HG02571 (cell line): ENCODE data around the gene OXTR.

Experiments used
- ATAC-seq: cut with Tn5 transposase; IDR thresholded peaks from one replicate; pipeline ENCODE4 v1.9.1; 2021; ENCODE audit warnings: mild to moderate bottlenecking, moderate library complexity; ENCODE audit not compliant: unreplicated experiment

Gene OXTR

DNA sequence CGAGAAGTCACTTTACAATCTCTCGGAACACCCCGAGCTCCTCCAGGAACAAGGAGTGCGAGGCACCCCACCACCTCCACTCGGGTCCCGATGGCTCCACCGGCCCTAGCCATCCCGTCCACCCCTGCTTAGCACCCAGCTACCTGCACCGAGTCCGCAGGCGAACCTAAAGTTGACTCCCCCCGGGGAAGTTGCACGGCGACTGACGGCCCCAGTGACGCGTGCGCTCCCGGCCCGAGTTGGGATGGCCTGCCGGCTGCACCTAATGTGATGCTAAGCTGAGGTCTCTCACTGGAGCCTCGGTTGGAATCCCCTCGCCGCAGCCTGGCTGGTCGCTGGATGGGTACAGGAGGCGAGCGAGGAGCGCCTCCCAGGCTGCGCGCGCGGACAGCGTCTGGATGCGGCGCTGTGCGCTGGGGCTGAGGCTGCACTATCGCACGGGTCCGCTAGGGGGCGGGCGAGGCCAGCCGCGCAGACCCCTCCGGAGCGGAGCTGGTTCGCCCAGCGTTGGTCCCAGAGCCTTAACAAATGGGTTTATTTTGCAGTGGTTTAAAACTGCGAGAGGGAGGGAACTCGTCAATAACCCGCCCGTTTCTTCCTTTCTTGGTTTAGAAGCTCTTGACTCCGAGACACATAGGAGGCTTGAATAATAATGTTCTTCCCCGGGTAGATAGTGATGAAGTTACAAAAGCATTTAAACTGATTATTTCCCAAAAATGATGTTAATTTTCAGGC, at the start of gene OXTR:
TSS of gene OXTR (minus strand) at position 526 of the 735 bp plus-strand sequence. CDS start 1,426 bp downstream, outside the sequence.
- ATAC-seq: peak; percentile 68

DNA sequence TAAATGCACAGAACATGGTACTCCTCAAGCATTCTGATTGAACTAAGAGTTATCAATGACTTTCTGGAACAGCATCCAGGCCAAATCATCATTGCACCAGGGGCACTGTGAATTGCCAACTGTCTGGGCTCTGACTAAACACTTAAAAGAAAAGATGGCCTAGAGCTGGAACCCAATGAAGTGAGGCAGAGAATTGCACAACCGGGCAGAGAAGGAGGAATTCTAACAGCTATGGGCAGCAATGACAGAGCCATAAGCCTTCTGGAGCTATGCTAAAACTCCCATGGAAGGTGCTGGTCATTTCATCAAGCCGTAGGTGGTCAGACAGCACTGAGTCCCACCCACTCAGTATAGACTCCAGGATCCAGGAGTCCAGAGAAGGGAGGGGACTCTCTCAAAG, 48.1 kb upstream of the OXTR start:
- no peak for ATAC-seq

DNA sequence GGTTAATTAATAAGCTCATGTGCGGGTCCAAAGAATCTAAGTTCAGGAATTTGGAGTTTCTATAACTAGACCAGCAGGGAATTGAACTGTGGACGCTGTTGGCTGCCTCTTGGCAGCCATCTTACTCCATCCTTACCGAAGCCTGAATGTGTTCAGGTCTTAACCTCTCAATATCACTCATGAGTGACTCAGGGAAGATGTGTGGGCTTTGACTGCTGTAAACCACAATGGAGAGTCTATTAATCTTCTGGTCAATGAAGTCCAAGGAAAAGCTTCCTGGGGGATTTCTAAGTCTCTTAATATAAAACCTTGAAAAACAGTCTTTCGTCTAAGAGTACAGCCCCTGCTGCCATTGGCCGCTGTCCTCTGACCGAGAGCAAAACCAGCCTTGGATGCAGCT, 46.7 kb upstream of the OXTR start:
- ATAC-seq: no peak

DNA sequence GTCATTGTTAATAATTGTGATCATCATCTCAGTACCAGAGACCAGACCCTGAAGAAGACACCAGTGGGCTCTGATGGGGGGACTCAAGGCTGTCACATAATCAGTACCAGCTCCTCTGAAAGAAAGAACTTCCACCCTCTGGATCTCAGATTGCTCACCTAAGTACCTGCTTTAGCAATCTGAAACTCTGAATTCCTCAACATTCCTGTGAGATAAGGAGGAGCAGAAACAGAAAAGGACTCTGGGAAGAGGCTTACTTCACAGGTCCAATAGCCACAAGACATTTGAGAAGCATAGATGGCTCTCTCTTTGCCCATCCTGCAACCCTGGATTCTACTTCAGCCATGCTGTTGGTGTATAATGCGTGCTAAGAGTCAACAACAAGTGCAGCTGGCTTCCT, 44.0 kb upstream of the OXTR start:
- ATAC-seq: no peak

DNA sequence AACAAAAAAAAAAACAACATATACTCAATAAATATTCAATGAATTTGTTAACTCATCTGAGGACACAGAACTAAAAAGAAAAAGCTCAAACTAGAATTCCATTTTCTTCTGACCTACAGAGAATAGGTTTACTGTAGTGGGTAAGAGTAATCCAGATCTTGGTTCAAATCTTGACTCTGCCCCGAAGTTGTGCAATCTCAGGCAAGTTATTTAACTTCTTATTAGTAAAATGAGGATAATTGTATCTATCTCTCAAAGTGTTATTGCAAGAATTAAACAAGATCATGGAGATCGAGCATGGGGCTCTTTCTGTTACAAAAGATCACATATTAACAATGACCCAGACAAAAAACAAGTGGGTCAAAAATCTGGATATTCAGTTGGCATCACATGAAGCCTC, 41.1 kb upstream of the OXTR start:
- ATAC-seq: no peak

DNA sequence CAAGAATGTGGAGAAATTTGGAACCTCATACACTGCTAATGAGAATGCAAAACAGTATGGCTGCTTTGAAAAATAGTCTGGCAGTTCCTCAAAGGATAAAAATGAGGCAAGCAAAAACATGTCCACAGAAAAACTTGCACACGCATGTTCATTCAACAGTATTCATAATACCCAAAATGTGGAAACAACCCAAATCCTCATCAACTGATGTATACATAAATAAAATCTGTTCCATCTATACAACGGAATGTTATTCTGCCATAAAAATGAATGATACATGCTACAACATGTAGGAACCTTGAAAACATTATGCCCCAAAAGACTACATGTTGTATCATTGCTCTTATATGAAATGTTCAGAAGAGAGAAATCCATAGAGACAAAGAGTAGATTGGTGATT, 36.4 kb upstream of the OXTR start:
- no peak for ATAC-seq

DNA sequence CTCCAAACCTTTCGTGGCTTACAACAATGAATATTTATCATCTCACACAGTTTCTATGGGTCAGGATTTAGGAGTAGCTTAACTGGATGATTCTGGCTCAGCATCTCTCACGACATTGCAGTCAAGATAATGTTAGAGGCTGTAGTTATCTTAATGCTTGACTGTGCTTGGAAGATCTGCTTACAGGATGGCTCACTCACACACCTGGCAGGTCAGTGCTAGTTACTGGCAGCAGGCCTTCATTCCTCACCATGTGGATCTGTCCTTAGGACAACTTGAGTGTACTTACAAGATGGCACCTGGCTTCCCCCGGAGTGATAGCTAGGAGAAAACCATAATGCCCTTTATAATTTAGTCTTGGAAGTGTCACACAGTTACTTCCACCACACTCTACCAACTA, 32.8 kb upstream of the OXTR start:
- no peak for ATAC-seq

DNA sequence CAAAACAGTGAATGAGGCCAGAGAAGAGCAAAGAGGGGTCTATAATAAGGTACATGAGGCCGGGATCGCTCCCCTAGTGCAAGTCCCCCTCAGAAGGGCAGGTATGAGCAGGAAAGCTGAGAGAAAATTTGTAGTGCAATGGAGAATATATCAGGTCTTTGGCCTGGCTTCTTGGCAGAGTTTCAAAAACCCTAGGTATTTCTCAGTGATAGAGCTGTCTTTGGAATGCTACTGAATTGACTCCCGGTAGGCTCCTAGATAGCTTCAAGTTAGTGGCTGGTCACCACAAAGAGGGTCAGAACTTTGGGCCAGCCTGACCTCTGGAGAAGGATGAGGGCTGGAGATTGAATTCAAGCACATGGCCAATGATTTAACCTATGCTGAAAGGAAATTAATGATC, 30.6 kb upstream of the OXTR start:
- no peak for ATAC-seq

DNA sequence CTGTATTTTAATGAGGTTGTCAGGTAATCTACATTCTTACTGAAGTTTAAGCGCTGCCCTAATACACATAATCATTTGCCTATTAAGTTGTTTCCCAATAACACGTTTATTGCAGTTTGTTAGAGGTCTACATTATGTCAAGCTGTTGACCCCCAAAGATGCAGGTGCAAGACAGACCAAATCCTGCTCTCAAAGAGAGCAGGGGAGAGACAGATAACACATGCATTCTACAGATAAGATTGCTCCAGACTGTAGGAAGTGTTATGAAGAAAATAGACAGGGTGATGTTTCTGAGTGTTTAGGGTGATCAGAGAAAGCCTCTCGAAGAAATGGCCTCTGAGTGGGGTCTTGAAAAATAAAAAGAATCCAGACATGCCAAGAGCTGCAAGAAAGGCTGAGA, 24.8 kb upstream of the OXTR start:
- ATAC-seq: no peak

DNA sequence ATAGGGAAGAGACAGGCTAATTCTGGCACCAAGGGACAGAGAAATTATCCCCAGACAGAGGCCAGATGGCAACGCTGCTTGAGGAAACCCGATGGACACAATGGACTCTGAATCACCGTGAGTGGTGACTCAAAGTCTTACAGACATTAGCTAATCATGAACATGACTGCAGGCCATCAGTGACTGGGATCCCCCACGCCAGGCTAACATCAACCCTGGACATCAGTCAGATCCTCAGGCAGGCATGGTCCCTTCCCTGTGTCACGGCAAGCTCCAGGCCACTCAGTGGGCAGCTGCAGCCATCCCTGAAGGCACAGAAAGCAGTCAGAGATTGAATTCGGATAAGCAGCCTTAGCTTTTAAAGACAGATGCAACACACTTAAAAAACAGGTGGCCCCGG, 23.8 kb upstream of the OXTR start:
- ATAC-seq: no peak

DNA sequence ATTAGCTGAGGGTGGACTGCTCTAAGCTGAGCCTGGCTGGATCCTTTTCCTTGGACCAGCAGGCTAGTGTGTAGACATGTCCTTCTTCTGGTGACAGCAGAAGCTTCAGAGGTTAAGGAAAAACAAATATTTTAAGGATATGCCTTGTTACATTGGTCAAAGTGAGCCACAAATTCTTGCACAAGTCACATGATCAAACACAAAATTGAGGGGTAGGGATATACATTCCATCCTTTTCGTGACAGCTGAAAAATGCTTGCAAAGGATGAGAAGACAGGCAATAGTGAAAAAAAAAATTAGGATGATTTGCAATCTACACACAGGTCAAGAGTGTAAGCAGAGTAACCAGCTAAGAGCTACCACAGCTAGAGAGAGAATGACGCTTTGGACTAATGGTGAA, 21.1 kb upstream of the OXTR start:
- ATAC-seq: no peak

DNA sequence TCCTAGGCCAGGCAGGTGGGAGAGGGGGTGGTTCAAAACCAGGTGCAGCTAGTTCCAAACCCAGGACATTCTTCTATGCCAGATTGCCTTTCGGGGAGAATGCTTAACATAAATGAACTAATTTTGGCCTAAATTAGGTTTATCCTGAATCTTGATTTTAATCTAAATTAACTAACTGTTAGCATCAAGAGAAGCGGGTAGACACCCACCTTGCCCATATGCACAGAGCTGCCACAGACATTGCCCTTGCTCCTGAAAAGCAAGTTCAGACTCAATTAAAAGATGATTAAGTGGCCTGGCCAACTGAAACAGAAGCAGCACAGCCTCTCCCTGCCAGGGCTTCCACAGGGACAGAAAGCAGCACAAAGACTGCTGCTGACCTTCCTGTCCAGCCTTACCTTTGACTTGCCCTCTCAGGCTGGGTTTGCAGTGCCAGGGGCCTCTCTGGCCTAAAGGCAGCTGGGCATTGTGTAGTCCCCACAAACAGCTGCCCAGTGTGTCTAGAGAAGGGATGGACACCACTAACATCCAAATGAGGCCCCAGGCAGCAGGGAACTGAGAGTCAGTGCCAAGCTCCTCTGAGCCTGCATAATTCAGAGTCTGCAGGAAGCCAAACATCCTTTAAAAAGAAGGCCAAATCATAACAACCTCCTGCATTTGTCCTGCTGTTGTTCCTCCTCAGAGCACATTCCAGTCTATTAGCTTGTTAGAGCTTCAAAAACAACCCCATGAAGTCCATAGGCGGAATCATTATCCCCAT, 15.4 kb upstream of the OXTR start:
- ATAC-seq: no peak

DNA sequence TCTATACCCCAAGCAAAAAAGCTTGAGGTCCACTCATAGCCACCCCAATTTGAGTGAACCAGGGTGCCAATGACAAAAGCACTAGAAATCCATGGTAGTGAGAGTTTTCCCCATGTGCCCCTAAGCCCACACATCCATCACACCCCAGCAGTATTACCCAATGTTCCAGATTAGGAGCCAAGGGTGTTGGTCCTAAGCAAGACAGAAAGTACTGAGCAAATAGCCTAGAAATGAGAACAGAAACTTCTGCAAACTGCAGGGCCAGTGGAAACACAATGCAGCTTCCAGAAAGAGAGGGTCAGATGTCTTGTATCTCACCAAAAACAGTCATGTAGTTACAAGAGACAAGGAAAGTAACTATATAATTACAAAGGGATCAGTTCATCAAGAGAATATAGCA, 10.9 kb upstream of the OXTR start:
- ATAC-seq: no peak

DNA sequence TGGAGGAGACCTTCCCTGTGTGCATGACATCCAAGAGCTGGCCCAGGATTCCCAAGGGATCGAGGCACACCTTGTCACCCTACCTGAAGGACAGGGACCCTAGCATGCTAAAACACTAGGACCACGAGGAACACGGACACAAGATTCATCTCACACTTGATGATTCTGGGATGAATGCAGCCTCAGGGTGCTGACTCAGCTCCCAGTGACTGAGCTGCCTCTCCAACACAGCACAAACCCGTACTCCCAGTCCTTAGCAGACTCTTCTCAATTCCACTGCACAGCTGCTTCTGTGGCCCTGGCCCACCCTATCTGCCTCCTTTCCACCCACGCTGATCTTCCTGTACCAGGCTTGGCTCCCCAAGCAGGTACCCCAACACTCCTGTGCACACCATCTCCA, 9.1 kb upstream of the OXTR start:
- ATAC-seq: no peak

DNA sequence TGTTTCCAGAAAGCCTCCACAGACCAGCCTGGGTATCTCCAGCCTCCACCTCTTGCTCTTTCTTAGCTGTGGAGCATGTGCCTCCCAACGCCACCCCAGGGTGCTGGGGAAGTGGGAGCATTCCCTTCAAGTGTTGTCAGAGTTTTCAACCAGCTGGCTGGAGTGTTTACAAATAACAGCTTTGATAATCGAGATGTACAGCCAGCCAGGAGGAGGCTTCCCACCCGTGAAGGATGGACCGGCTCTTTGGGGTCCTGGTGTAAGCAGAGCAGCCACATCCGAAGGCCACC, 8.5 kb upstream of the OXTR start:
- no peak for ATAC-seq

DNA sequence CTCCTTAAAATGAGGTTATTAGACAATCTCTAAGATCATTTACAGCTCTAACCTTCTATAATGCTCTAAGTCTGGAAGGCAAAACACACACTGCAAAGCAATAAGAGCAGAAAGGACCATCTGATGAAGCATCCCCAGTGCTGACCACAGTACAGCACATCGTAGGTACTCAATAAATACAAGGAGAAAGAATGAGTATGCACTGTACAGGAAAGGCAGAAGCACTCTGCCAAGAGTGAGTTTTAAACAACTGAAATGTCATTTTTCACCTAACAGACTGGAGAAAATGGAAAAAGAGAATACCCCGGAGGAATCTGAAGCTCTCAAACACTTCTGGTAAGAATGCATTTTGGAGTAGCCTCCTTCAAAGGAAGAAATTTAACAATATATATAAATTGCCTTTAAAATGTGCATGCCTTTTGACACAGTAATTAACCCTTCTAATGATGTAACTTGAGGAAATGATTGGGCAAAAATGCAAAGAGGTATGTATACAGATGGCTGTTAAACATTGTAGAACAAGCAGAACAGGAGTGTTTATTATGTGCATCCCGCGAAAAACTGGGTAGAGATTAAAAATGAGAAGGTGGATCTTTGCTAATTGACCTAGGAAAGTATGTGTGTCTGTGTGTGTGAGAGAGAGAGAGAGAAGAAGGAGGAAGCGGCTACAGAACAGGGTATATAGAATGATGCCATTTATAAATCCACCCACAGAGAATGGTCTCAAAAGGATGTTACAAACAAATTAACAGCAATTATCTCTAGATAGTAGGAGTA, 8.0 kb upstream of the OXTR start:
- ATAC-seq: no peak

DNA sequence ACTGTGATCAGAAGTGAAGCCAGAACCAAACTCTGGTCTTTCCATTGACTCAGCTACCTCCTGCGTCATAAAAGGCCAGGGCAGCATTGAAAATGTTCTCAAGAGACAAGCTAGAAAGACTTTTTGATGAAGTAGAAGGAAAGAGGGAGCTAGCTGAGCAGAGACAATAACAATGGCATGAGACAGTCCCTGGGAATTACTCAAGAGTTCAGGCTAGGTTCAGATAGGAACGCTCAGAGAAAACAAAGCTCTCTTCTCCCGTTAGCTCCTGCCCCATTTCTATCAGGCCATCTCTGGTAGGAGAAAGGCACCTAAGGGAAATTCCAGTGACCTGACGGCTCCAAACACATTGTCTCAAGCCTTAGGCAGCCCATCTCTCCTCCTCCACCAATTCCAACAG, 7.0 kb upstream of the OXTR start:
- ATAC-seq: no peak

DNA sequence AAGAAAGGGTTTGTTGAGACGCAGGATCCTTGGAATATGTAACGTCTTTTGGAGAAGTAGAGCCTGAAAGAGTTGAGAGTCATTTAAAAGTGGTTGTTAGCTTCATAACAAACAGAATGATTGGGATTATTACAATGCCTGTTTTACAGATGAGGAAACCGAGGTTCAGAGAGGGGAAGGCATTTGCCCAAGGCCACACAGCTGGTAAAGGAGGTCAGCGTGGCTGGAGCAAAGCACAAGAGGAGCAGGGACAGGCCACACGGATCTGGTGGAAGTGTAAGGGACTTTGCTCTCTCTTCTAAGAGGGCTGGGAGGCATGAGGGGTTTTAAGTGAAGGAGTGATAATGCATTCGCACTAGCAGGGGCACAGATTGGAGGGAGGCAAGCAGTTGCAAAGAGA, 6.2 kb upstream of the OXTR start:
- ATAC-seq: no peak

DNA sequence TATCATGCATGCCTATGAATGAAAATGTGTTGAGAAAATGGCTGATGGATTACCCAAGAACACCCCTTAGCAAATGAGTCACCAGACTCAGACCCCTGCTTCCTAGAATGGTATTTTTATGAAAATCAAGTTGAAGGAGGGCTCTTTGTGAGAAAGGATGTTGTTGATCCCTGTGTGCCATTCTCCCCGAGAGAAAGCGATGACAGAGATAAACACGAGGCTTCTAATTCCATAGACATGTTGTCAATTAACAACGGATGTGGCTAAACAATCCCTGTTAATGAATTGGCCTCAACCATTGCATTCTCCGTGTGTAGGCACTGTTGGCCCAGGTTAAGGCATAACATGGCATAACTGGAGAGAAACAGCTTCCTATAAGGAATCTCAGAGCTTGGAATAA, 5.8 kb upstream of the OXTR start:
- ATAC-seq: no peak

DNA sequence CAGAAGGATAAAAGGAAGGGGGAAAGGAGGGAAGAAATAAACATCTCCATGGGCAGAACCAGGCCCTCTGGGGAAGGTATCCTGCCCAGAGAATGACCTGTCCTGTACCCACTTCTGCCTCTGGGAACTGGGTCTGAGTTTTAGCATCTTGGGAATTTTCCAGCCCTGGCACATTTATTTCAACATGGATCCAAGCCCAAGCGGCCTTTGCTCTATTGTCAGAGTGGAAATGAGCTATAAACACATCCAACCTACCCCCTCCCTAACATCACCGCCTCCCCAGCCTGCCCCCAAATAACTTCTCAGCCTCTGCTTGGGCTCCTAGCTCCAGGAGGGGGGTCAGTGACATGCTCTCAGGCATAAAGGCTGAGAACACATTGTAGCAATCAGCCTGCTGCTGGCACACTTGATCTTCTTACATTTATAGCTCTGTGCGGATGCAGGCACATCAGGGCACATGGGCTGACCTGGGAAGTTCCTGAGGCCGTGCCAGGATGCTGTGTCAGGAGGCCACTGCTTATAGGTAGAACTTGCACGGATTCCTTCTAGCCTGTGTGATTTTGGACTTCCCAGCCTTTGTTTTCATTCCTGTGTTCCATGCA, 4.6 kb upstream of the OXTR start:
- no peak for ATAC-seq

DNA sequence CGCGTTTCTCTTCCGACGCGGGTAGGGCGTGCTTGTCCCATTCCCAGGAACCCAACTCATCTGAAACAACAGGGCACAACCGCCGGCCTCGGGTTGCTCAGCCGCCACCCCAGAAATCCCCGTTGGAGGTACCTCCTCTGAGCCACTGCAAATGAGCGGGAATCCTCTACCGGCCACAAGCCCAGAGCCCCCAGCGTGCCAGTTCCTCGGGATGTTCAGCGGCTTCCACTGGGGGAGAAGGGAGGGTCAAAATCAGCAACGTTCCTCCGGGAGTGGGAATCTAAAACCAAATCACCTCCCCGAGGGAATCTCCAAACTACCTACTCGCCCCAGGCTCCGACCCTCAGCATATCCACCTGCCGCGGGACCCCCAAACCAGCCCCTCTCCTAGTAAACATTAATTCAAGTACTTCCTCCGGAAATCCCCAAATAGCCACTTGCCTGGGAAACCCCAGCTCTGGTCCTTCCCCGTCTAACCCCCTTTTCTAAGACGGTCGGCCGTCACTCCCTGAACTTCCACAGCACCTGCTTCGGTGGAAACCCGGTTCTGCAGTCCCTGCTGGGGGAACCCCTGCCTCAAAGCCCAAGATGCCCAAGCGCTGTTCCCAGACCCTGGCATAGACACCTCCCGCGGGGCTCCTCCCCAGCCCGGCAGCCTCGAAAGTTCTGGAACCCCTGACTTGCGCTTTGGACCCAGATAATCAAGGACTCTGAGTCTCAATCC, 887 bp downstream of the OXTR start:
- peak; percentile 30 for ATAC-seq
